K562 (cell line): Measurements from ENCODE around the gene ADIPOQ. TPM values are rescaled to one million over a fixed set of nuclear protein-coding genes. Genes with fewer than 3 reads are reported as not detected.

Source experiments
- ATAC-seq: fragments of 200-7000 bp; cut with Tn5 transposase; 3 replicates; pipeline ENCODE4 v1.9.1; 2020; ENCODE audit warnings: moderate library complexity
- BruUV-seq: library from RNA; stranded (reverse); fragments of 400-500 nt; replicated peaks from 2 replicates; lab custom pipeline; 2021; lab: Mats Ljungman, UMichigan
- CTCF ChIA-PET: fragments of 300-600 bp; formaldehyde crosslinking; extraction: SDS; loops from one replicate; lab custom pipeline; 2021; ENCODE audit warnings: low intra/inter-chr PET ratio; lab: Yijun Ruan, JAX
- POLR2A ChIA-PET: fragments of 300-600, 350-650 bp; sonication (Branson Sonifier 250); formaldehyde crosslinking; extraction: SDS; loops from one replicate; lab custom pipeline; 2021; ENCODE audit warnings: antibody characterized with exemption, inconsistent platforms; lab: Yijun Ruan, JAX
- DNase-seq, 4 experiments: peaks; one replicate each; pipeline versions ENCODE4 v3.0.0 to v3.0.0-alpha.2; 2011 to 2018; ENCODE audit warnings: low spot score in 3 of 4, mixed read lengths in 3 of 4; ENCODE audit errors: extremely low read depth in 1 of 4
- FAIRE-seq: peaks from 2 replicates; lab custom pipeline; 2011; peaks lifted over from hg19 to GRCh38; lab: Jason Lieb, UNC
- H2AFZ ChIP-seq: 2 replicates; pipeline ENCODE4 v1.6.0; 2011; ENCODE audit warnings: low read depth, low read length, control low read depth, inconsistent platforms
- H3K27ac ChIP-seq: fragments of 200-600 bp; 3 replicates; pipeline ENCODE4 v1.8.0; 2011; ENCODE audit warnings: low read depth, mild to moderate bottlenecking, control low read depth, inconsistent platforms, low read length, moderate library complexity, mixed read lengths; ENCODE audit errors: extremely low read depth
- H3K27me3 ChIP-seq, 2 experiments: fragments of 300-600 bp in 1 of 2; 2 replicates in 1 of 2; 3 replicates in 1 of 2; pipeline versions ENCODE4 v1.6.0 to v1.8.0; 2011; ENCODE audit warnings: inconsistent platforms in 2 of 2, low read length in 2 of 2, mild to moderate bottlenecking in 1 of 2, mixed read lengths in 1 of 2, moderate library complexity in 1 of 2; ENCODE audit not compliant: control insufficient read depth in 2 of 2, insufficient read depth in 2 of 2
- H3K36me3 ChIP-seq: fragments of 300-600 bp; 3 replicates; pipeline ENCODE4 v1.8.0; 2011; ENCODE audit warnings: mild to moderate bottlenecking, low read length, inconsistent platforms; ENCODE audit not compliant: control insufficient read depth, insufficient read depth
- H3K4me1 ChIP-seq, 2 experiments: fragments of 200-600 bp in 1 of 2; replicated peaks in 1 of 2; 2 replicates in 1 of 2; 3 replicates in 1 of 2; pipeline versions ENCODE4 v1.5.1 to v1.8.0; 2011; ENCODE audit warnings: inconsistent platforms in 2 of 2, low read length in 2 of 2, mild to moderate bottlenecking in 1 of 2, mixed read lengths in 1 of 2, moderate library complexity in 1 of 2; ENCODE audit not compliant: control insufficient read depth in 2 of 2, insufficient read depth in 2 of 2
- H3K4me2 ChIP-seq: 2 replicates; pipeline ENCODE4 v1.6.1; 2011; ENCODE audit warnings: low read length, control low read depth, inconsistent platforms, mixed read lengths; ENCODE audit not compliant: insufficient read depth
- H3K4me3 ChIP-seq: fragments of 200-600 bp; sonication (generic), shearing (Covaris generic); 2 replicates; pipeline ENCODE4 v1.5.1; 2016; ENCODE audit warnings: control low read depth, inconsistent platforms
- H3K79me2 ChIP-seq: fragments of 200-600 bp; 3 replicates; pipeline ENCODE4 v1.8.0; 2011; ENCODE audit warnings: low read length, inconsistent platforms; ENCODE audit not compliant: control insufficient read depth, insufficient read depth
- H3K9ac ChIP-seq, 2 experiments: 2 replicates each; pipeline versions ENCODE4 v1.6.0 to v1.6.1; 2011; ENCODE audit warnings: low read depth in 2 of 2, low read length in 2 of 2, control low read depth in 1 of 2, inconsistent platforms in 1 of 2, mild to moderate bottlenecking in 1 of 2, mixed read lengths in 1 of 2; ENCODE audit not compliant: insufficient read depth in 1 of 2
- H3K9me1 ChIP-seq: one replicate; pipeline ENCODE4 v1.6.0; 2011; ENCODE audit warnings: inconsistent platforms, mild to moderate bottlenecking, low read length, moderate library complexity; ENCODE audit not compliant: control insufficient read depth, insufficient read depth
- H3K9me3 ChIP-seq: replicated peaks from 2 replicates; pipeline ENCODE4 v1.5.1; 2011; ENCODE audit warnings: low read depth, low read length, inconsistent platforms; ENCODE audit not compliant: control insufficient read depth, insufficient read depth
- H4K20me1 ChIP-seq: replicated peaks from 2 replicates; pipeline ENCODE4 v1.6.1; 2011; ENCODE audit warnings: low read length, inconsistent platforms, mixed read lengths; ENCODE audit not compliant: control insufficient read depth, insufficient read depth
- ARID3A ChIP-seq: IDR thresholded peaks from 2 replicates; pipeline ENCODE4 v1.6.1; 2012; ENCODE audit warnings: low read depth, low read length, improper control_type of control experiment, borderline replicate concordance
- ASH1L ChIP-seq: fragments of 450-650 bp; IDR thresholded peaks from 2 replicates; pipeline ENCODE4 v1.6.1; 2018; ENCODE audit warnings: borderline replicate concordance, mild to moderate bottlenecking, low read depth; ENCODE audit not compliant: partially characterized antibody
- BRF2 ChIP-seq: IDR thresholded peaks from 3 replicates; pipeline ENCODE4 v1.6.1; 2011; ENCODE audit warnings: borderline replicate concordance, mild to moderate bottlenecking; ENCODE audit not compliant: insufficient read length, insufficient read depth
- KAT8 ChIP-seq: fragments of 450-650 bp; IDR thresholded peaks from 2 replicates; pipeline ENCODE4 v1.6.1; 2016; ENCODE audit warnings: low read depth, mild to moderate bottlenecking
- MEF2D ChIP-seq: conservative IDR thresholded peaks from 2 replicates; pipeline ENCODE4 v1.6.1; 2016; ENCODE audit warnings: low read depth, missing genetic modification characterization, missing compliant biosample characterization
- MIER1 ChIP-seq: fragments of 450-650 bp; IDR thresholded peaks from 2 replicates; pipeline ENCODE4 v1.6.1; 2016; ENCODE audit warnings: antibody characterized with exemption, mild to moderate bottlenecking, low read depth
- NFYB ChIP-seq: IDR thresholded peaks from 2 replicates; pipeline ENCODE4 v1.6.1; 2011; ENCODE audit warnings: mild to moderate bottlenecking, moderate library complexity; ENCODE audit not compliant: insufficient read length; ENCODE audit errors: extremely low read depth
- SETDB1 ChIP-seq: IDR thresholded peaks from one replicate; pipeline ENCODE4 v1.6.1; 2012; ENCODE audit warnings: low read length, control low read depth, inconsistent platforms
- SLC30A9 ChIP-seq: fragments of 250-450 bp; sonication (Bioruptor Pico); IDR thresholded peaks from 2 replicates; pipeline ENCODE4 v1.8.0; 2022; ENCODE audit warnings: mild to moderate bottlenecking, moderate library complexity
- UBTF ChIP-seq, 2 experiments: IDR thresholded peaks; 2 replicates each; pipeline ENCODE4 v1.6.1; 2012; ENCODE audit warnings: improper control_type of control experiment in 2 of 2, low read depth in 2 of 2, low read length in 2 of 2, borderline replicate concordance in 1 of 2
- ZNF57 ChIP-seq: fragments of 450-650 bp; formaldehyde crosslinking; IDR thresholded peaks from 2 replicates; pipeline ENCODE4 v1.4.0; 2020; ENCODE audit warnings: mild to moderate bottlenecking, moderate library complexity
- ZSCAN29 ChIP-seq: fragments of 450-650 bp; IDR thresholded peaks from 2 replicates; pipeline ENCODE4 v1.6.1; 2017
- WGBS: fragments of 100-300 bp; shearing (Covaris generic); methylation state at CpG from one replicate; pipeline ENCODE4 v1.1.6; 2016; ENCODE audit warnings: low coverage, mixed read lengths; ENCODE audit not compliant: insufficient coverage; ENCODE audit errors: missing lambda C conversion rate; 5-methylcytosine and 5-hydroxymethylcytosine counted together
- in situ Hi-C: fragments of 300-500 bp; cut with MboI; formaldehyde crosslinking; loops from 4 replicates; pipeline ENCODE4 v1.15.0; 2018; ENCODE audit warnings: inconsistent platforms, mixed read lengths
- intact Hi-C: fragments of 100-400 bp; cut with micrococcal nuclease; formaldehyde crosslinking; loops from 2 replicates; pipeline ENCODE4 v1.14.2; 2022
- polyA plus RNA-seq, 8 experiments: library from polyadenylated mRNA; depleted of rRNA in 4 of 8; stranded (reverse) in 5 of 8; unstranded in 3 of 8; fragments of >200 nt; fragmentation: Nextera tagmentation in 2 of 8; fragmentation: Illumina TruSeq in 1 of 8; extraction: Ambion mirVana in 2 of 8; extraction: Trizol in 1 of 8; gene quantifications; 2 replicates each; pipeline versions ENCODE4 v1.2.1 to v1.2.3, GENCODE V29; 2011 to 2014; ENCODE audit warnings: inconsistent platforms in 1 of 8, missing spikeins in 1 of 8
- total RNA-seq, 7 experiments: library from RNA; depleted of rRNA in 6 of 7; stranded (reverse); fragments of >200 nt in 6 of 7; fragmentation: Illumina TruSeq in 2 of 7; extraction: Trizol in 2 of 7; gene quantifications; 2 replicates each; pipeline versions ENCODE4 v1.2.1 to v1.2.3, GENCODE V29; 2011 to 2021; ENCODE audit warnings: low replicate concordance in 1 of 7

Gene ADIPOQ
- total and polyA plus RNA-seq, 9 of the 15 experiments (the other 6 are each of a cell fraction or from before 2014, with no cell fraction given), result 0.01 to 0.04 (median 0.03) TPM; not detected in 4

GRCh38 chr3:186824430-186825139 is 17.9 kb upstream of the ADIPOQ start:
- FAIRE-seq, result no peak
- WGBS, result 83% methylated on average over 16 of the region's 18 CpGs

More at GRCh38 chr3:186824430-186825139, 17.9 kb upstream of the ADIPOQ start:
- in situ Hi-C loops (no loop called here), intact Hi-C loops (loop anchor here (5.0 to 10.0 kb wide), 3 partner anchors 67 to 840 kb away; no protein-coding TSS in a partner anchor)
- no peak for ATAC-seq
- Histone ChIP-seq H3K4me1 (peaks cover 19 to 37% of the 10 kb centered on the region in 2 experiments; a peak in 4 of 5 replicates), H2AFZ (peak overlapping the region; percentile 69), H4K20me1 (no peaks in the 10 kb centered on the region), H3K27ac (no peak overlapping the region), H3K9me3 (no peaks in the 10 kb centered on the region), H3K4me2 (peak overlapping the region; percentile 80; the same call in 1 of the 2 replicates), H3K9ac (peak overlapping the region; percentile 7 to 89; a peak in 3 of 4 replicates), H3K27me3 (peaks cover 1 to 4% of the 10 kb centered on the region in 2 experiments; a peak in 3 of 5 replicates), H3K9me1 (no peaks in the 10 kb centered on the region), H3K79me2 (peaks cover 15% of the 10 kb centered on the region), H3K4me3 (no peak overlapping the region), H3K36me3 (no peaks in the 10 kb centered on the region)
- BruUV-seq, result no TSS peak
- ChIA-PET CTCF (no interaction called here), POLR2A (interaction anchor here (0.6 to 3.7 kb wide), 7 partner anchors 28 to 296 kb away, joined by 3 to 19 read pairs (median 3); no protein-coding TSS in a partner anchor)
- no peak for TF ChIP-seq ZNF57 (CRISPR knock-in tag)
- no peak for TF ChIP-seq BRF2
- TF ChIP-seq UBTF (IDR thresholded peaks at IDR 0.05; ENCODE audit: borderline replicate concordance in 1 of 2, low read depth in 2 of 2, low read length in 2 of 2), result no peak
- no peak for TF ChIP-seq MEF2D (tag)
- TF ChIP-seq SLC30A9 (CRISPR knock-in tag), result no peak
- TF ChIP-seq ARID3A, result no peak
- no peak for TF ChIP-seq SETDB1
- TF ChIP-seq ASH1L, result no peak
- TF ChIP-seq NFYB, result no peak
- no peak for TF ChIP-seq KAT8
- TF ChIP-seq MIER1, result no peak
- no peak for TF ChIP-seq ZSCAN29
- DNase-seq, result no peak
